CD8-positive, alpha-beta memory T cell (primary cell): Measurements from ENCODE around the gene DMAC2. TPM values are rescaled to one million over a fixed set of nuclear protein-coding genes. Genes with fewer than 3 reads are reported as not detected.
A peak's percentile ranks its signal among the peaks of the same experiment; 100 is the strongest.
"Not testable (repeated sequence)": the region's sequence is repeated elsewhere in the genome, so short reads cannot be mapped to it uniquely, and the experiment has no call there.

ENCODE experiments used
- CTCF ChIA-PET: fragments of 350-600 bp; sonication (Branson Sonifier 250); formaldehyde crosslinking; loops from one replicate; lab custom pipeline; 2021; ENCODE audit warnings: antibody characterized with exemption; lab: Charles Lee
- POLR2A ChIA-PET: fragments of 350-600 bp; sonication (Branson Sonifier 250); formaldehyde crosslinking; loops from one replicate; lab custom pipeline; 2021; ENCODE audit warnings: antibody characterized with exemption; lab: Charles Lee
- DNase-seq, 5 donors: peaks; one replicate each; pipeline versions ENCODE4 v3.0.0 to v3.0.0-alpha.2; 2020 to 2022; ENCODE audit warnings: mixed read lengths in 1 of 5
- H3K27ac ChIP-seq: one replicate; pipeline ENCODE4 v1.7.0; 2013; ENCODE audit warnings: low read depth, mild to moderate bottlenecking, low read length, moderate library complexity
- H3K27me3 ChIP-seq: 2 replicates; pipeline ENCODE4 v1.7.0; 2013; ENCODE audit warnings: low read length, mild to moderate bottlenecking; ENCODE audit not compliant: insufficient read depth, poor library complexity, severe bottlenecking
- H3K36me3 ChIP-seq: 2 replicates; pipeline ENCODE4 v1.7.0; 2013; ENCODE audit warnings: mild to moderate bottlenecking, low read length, moderate library complexity; ENCODE audit not compliant: insufficient read depth
- H3K4me1 ChIP-seq: 2 replicates; pipeline ENCODE4 v1.7.0; 2013; ENCODE audit warnings: mild to moderate bottlenecking, low read length, moderate library complexity; ENCODE audit not compliant: insufficient read depth
- H3K4me3 ChIP-seq: 2 replicates; pipeline ENCODE4 v1.7.0; 2013; ENCODE audit warnings: mild to moderate bottlenecking, low read length
- H3K9me3 ChIP-seq: 2 replicates; pipeline ENCODE4 v1.7.0; 2013; ENCODE audit warnings: mild to moderate bottlenecking, low read length
- H3K27ac Mint-ChIP-seq, 8 donors: one replicate each; pipeline ENCODE4 v1.8.0; 2020 to 2021; ENCODE audit warnings: mixed read lengths in 8 of 8, mild to moderate bottlenecking in 6 of 8, inconsistent platforms in 3 of 8, moderate library complexity in 3 of 8
- H3K27me3 Mint-ChIP-seq, 2 donors: one replicate each; pipeline ENCODE4 v1.8.0; 2020 to 2021; ENCODE audit warnings: mixed read lengths in 2 of 2, mild to moderate bottlenecking in 1 of 2, moderate library complexity in 1 of 2
- H3K36me3 Mint-ChIP-seq, 3 donors: one replicate each; pipeline ENCODE4 v1.8.0; 2020 to 2021; ENCODE audit warnings: mixed read lengths in 3 of 3, inconsistent platforms in 1 of 3, mild to moderate bottlenecking in 1 of 3
- H3K4me1 Mint-ChIP-seq, 3 donors: one replicate each; pipeline ENCODE4 v1.8.0; 2020 to 2021; ENCODE audit warnings: mixed read lengths in 3 of 3, inconsistent platforms in 1 of 3, mild to moderate bottlenecking in 1 of 3
- H3K4me3 Mint-ChIP-seq, 7 donors: one replicate each; pipeline ENCODE4 v1.8.0; 2020 to 2021; ENCODE audit warnings: mixed read lengths in 7 of 7, mild to moderate bottlenecking in 6 of 7, moderate library complexity in 4 of 7, inconsistent platforms in 2 of 7
- H3K9me3 Mint-ChIP-seq, 5 donors: one replicate each; pipeline ENCODE4 v1.8.0; 2020 to 2022; ENCODE audit warnings: mixed read lengths in 5 of 5, mild to moderate bottlenecking in 3 of 5, moderate library complexity in 2 of 5, inconsistent platforms in 1 of 5
- polyA plus RNA-seq: library from polyadenylated mRNA; unstranded; fragments of 300-500 nt; fragmentation: Illumina TruSeq; gene quantifications from one replicate; pipeline ENCODE4 v1.2.3, GENCODE V29; 2021
- total RNA-seq, 2 experiments: library from RNA; stranded (reverse); gene quantifications; one replicate each; pipeline ENCODE4 v1.2.3, GENCODE V29; 2021

Gene DMAC2
- total and polyA plus RNA-seq, 3 experiments from 2014 or later, result 56.8 to 76.2 (median 74.1) TPM

DNA sequence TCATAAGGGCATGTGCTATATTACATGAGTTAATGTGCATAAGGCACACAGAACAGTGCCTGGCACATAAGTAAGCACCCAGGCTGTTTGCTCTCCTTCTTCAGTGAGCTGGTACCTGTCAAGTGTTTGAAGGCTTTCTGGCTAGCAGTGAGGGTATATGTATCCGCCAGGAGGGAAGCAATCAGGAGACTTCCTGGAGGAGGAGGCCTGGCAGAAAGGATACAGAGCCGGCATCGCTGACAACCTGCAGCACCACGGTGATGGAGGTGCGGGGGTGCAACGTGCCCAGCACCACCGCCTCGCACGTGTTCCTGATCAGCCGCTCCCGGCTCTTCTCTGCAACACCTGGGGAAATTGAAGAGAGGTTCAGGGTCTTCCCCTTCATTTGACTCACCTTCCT is 48.1 kb downstream of the DMAC2 start:
- H3K4me1 Mint-ChIP-seq, result peaks cover 12 to 14% (median 14%) of the 10 kb centered on the region in 3 donors
- H3K4me3 ChIP-seq, result no peak overlapping the region
- peaks cover 26% of the 10 kb centered on the region for H3K36me3 ChIP-seq
- DNase-seq, result no peak
- H3K27me3 ChIP-seq, result no peaks in the 10 kb centered on the region
- H3K27ac ChIP-seq, result no peak overlapping the region
- H3K36me3 Mint-ChIP-seq, result peaks cover 0 to 58% (median 5%) of the 10 kb centered on the region in 3 donors
- no peaks in the 10 kb centered on the region for H3K9me3 Mint-ChIP-seq
- H3K4me1 ChIP-seq, result peaks cover 14% of the 10 kb centered on the region
- CTCF ChIA-PET, result no interaction called here
- H3K9me3 ChIP-seq, result no peaks in the 10 kb centered on the region
- no peak overlapping the region for H3K4me3 Mint-ChIP-seq
- H3K27me3 Mint-ChIP-seq, result no peaks in the 10 kb centered on the region
- POLR2A ChIA-PET, result no interaction called here
- H3K27ac Mint-ChIP-seq, result peak overlapping the region in 1 of 8 donors; percentile 47

DNA sequence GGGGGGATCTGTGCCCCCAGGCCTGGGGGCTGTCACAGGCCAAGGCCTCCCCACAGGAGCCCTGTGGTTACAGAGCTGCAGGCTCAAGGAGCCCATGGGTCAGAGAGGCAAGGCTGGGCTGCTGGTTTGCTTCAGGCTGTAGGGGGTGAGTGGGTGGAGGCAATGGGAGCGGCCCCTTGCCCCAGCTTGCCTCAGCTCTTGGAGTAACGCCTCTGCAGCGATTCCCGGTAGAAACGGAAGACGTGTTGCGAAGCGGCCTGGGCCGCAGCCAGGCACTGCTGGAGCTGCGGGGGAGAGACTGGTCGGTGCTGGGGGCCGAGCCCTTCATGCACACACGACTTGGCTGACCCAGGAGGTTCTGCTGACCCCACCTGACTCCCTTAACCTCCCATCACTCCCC is 53.3 kb downstream of the DMAC2 start:
- CTCF ChIA-PET, result no interaction called here
- Histone ChIP-seq H3K9me3 (no peaks in the 10 kb centered on the region), H3K4me1 (no peaks in the 10 kb centered on the region), H3K27ac (no peak overlapping the region), H3K4me3 (no peak overlapping the region), H3K36me3 (peaks cover 19% of the 10 kb centered on the region), H3K27me3 (no peaks in the 10 kb centered on the region)
- H3K27me3 Mint-ChIP-seq, result no peaks in the 10 kb centered on the region
- no peak overlapping the region for H3K27ac Mint-ChIP-seq
- peaks cover 0 to 58% (median 11%) of the 10 kb centered on the region in 3 donors for H3K36me3 Mint-ChIP-seq
- no peaks in the 10 kb centered on the region for H3K9me3 Mint-ChIP-seq
- POLR2A ChIA-PET, result no interaction called here
- no peaks in the 10 kb centered on the region for H3K4me1 Mint-ChIP-seq
- no peak for DNase-seq
- no peak overlapping the region for H3K4me3 Mint-ChIP-seq

DNA sequence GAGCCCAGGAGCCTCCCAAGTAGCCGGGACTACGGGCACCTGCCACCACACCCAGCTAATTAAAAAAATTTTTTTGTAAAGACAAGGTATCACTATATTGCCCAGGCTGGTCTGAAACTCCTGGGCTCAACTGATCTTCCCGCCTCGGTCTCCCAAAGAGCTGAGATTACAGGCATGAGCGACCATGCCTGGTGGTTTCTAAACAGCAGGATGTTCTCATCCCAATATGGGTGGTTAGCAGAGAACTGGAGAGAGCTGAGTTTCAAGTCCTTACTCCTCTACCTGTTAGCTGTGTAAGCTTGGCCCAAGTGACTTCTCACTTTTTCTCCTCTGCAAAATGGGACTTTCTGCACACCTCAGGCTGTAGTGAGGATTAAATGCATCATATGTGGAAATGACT is 55.4 kb downstream of the DMAC2 start:
- Mint-ChIP-seq H3K36me3 (peaks cover 0 to 40% (median 6%) of the 10 kb centered on the region in 3 donors), H3K9me3 (no peaks in the 10 kb centered on the region), H3K4me3 (no peak overlapping the region), H3K27ac (peak overlapping the region in 2 of 8 donors; percentile 33 to 70), H3K27me3 (no peaks in the 10 kb centered on the region), H3K4me1 (no peaks in the 10 kb centered on the region)
- POLR2A ChIA-PET, result interaction anchor here (0.6 to 0.8 kb wide), 2 partner anchors 15 to 122 kb away, joined by 3 to 5 read pairs; no protein-coding TSS in a partner anchor
- Histone ChIP-seq H3K27ac (no peak overlapping the region), H3K9me3 (no peaks in the 10 kb centered on the region), H3K4me1 (no peaks in the 10 kb centered on the region), H3K36me3 (peaks cover 7% of the 10 kb centered on the region), H3K27me3 (no peaks in the 10 kb centered on the region), H3K4me3 (no peak overlapping the region)
- no peak for DNase-seq
- CTCF ChIA-PET, result no interaction called here

DNA sequence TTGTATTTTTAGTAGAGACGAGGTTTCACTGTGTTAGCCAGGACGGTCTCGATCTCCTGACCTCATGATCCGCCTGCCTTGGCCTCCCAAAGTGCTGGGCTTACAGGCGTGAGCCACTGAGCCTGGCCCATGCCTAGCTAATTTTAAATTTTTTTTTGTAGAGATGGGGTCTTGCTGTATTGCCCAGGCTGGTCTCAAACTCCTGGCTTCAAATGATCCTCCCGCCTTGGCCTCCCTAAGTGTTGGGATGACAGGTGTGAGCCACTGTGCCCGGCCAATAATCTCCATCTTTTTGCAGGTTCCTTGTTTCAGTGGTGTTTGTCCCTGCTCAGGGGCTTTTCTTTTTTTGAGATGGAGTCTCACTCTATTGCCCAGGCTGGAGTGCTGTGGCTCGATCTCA is 58.2 kb downstream of the DMAC2 start:
- H3K27me3 Mint-ChIP-seq, H3K4me3 ChIP-seq, H3K9me3 Mint-ChIP-seq, H3K36me3 ChIP-seq, H3K4me1 Mint-ChIP-seq, CTCF ChIA-PET, H3K4me3 Mint-ChIP-seq, POLR2A ChIA-PET, H3K27me3 ChIP-seq, H3K4me1 ChIP-seq, DNase-seq, H3K9me3 ChIP-seq, H3K27ac ChIP-seq: not testable (repeated sequence)
- peaks cover 0 to 20% (median 6%) of the 10 kb centered on the region in 3 donors for H3K36me3 Mint-ChIP-seq
- H3K27ac Mint-ChIP-seq, result peak overlapping the region in 1 of 8 donors; percentile 74

Other genes starting within 250 kb of the DMAC2 start
- gene CYP2S1, start 246.7 kb downstream of the DMAC2 start, total RNA-seq, result not detected
- not detected for gene CYP2S1, start 246.7 kb downstream of the DMAC2 start, polyA plus RNA-seq
- gene AXL, start 220.7 kb downstream of the DMAC2 start, total RNA-seq, result under 1 TPM; 0.09 to 0.11 TPM
- 0.43 TPM for gene AXL, start 220.7 kb downstream of the DMAC2 start, polyA plus RNA-seq
- gene HNRNPUL1, start 175.5 kb downstream of the DMAC2 start, total RNA-seq, result 100 to 1,000 TPM; 270 to 279 TPM
- 100 TPM for gene HNRNPUL1, start 175.5 kb downstream of the DMAC2 start, polyA plus RNA-seq
- 10 to 100 TPM; 31.7 to 32.1 TPM for gene CCDC97, start 129.7 kb downstream of the DMAC2 start, total RNA-seq
- gene CCDC97, start 129.7 kb downstream of the DMAC2 start, polyA plus RNA-seq, result 29.7 TPM
- gene TGFB1, start 86.0 kb downstream of the DMAC2 start, total RNA-seq, result 100 to 1,000 TPM; 152 to 161 TPM
- 104 TPM for gene TGFB1, start 86.0 kb downstream of the DMAC2 start, polyA plus RNA-seq
- 1 to 10 TPM; 8.5 to 9.7 TPM for gene B9D2, start 75.8 kb downstream of the DMAC2 start, total RNA-seq
- 15.4 TPM for gene B9D2, start 75.8 kb downstream of the DMAC2 start, polyA plus RNA-seq
- 1 to 10 TPM; 2.6 to 3.8 TPM for gene TMEM91, start 63.4 kb downstream of the DMAC2 start, total RNA-seq
- 3.7 TPM for gene TMEM91, start 63.4 kb downstream of the DMAC2 start, polyA plus RNA-seq
- gene EXOSC5, start 42.6 kb downstream of the DMAC2 start, total RNA-seq, result 10 to 100 TPM; 48.5 to 52.3 TPM
- gene EXOSC5, start 42.6 kb downstream of the DMAC2 start, polyA plus RNA-seq, result 49.5 TPM
- 10 to 100 TPM; 18.5 to 23.5 TPM for gene BCKDHA, start 42.1 kb downstream of the DMAC2 start, total RNA-seq
- 52.1 TPM for gene BCKDHA, start 42.1 kb downstream of the DMAC2 start, polyA plus RNA-seq
- gene B3GNT8, start 12.5 kb downstream of the DMAC2 start, total RNA-seq, result under 1 TPM; 0.66 to 0.91 TPM
- 11.1 TPM for gene B3GNT8, start 12.5 kb downstream of the DMAC2 start, polyA plus RNA-seq
- gene ERICH4, start 3.2 kb upstream of the DMAC2 start, total RNA-seq, result not detected
- gene ERICH4, start 3.2 kb upstream of the DMAC2 start, polyA plus RNA-seq, result not detected
- gene CEACAM21, start 136.3 kb upstream of the DMAC2 start, total RNA-seq, result 10 to 100 TPM; 26.8 to 29.2 TPM
- 46.6 TPM for gene CEACAM21, start 136.3 kb upstream of the DMAC2 start, polyA plus RNA-seq
- not detected for gene CEACAM4, start 187.2 kb upstream of the DMAC2 start, total RNA-seq
- not detected for gene CEACAM4, start 187.2 kb upstream of the DMAC2 start, polyA plus RNA-seq
- gene CEACAM7, start 248.4 kb upstream of the DMAC2 start, total RNA-seq, result not detected
- gene CEACAM7, start 248.4 kb upstream of the DMAC2 start, polyA plus RNA-seq, result not detected